IPS-18a (cell line): ENCODE measurements around the gene ASB1.

Experiments used
- H3K27ac ChIP-seq: one replicate; pipeline ENCODE4 v1.5.1; 2013; ENCODE audit warnings: low read length
- H3K27me3 ChIP-seq: one replicate; pipeline ENCODE4 v1.6.1; 2013; ENCODE audit warnings: mild to moderate bottlenecking, low read length; ENCODE audit not compliant: control insufficient read depth, insufficient read depth
- H3K36me3 ChIP-seq: one replicate; pipeline ENCODE4 v1.6.1; 2013; ENCODE audit warnings: low read depth, low read length; ENCODE audit not compliant: control insufficient read depth
- H3K4me1 ChIP-seq: one replicate; pipeline ENCODE4 v1.6.1; 2013; ENCODE audit warnings: low read depth, low read length; ENCODE audit not compliant: control insufficient read depth
- H3K4me3 ChIP-seq: one replicate; pipeline ENCODE4 v1.5.1; 2013; ENCODE audit warnings: low read length
- H3K9ac ChIP-seq: one replicate; pipeline ENCODE4 v1.6.1; 2013; ENCODE audit warnings: mild to moderate bottlenecking, low read length, moderate library complexity
- H3K9me3 ChIP-seq: one replicate; pipeline ENCODE4 v1.6.1; 2013; ENCODE audit warnings: low read depth, low read length; ENCODE audit not compliant: control insufficient read depth

Gene ASB1

GRCh38 chr2:238456449-238456848, 29.7 kb downstream of the ASB1 start:
- Histone ChIP-seq H3K27ac (no peak overlapping the region), H3K4me3 (no peak overlapping the region), H3K4me1 (no peaks in the 10 kb centered on the region), H3K9me3 (no peaks in the 10 kb centered on the region), H3K9ac (no peak overlapping the region), H3K36me3 (peaks cover 12% of the 10 kb centered on the region), H3K27me3 (no peaks in the 10 kb centered on the region)

GRCh38 chr2:238456970-238457926, 30.5 kb downstream of the ASB1 start:
- Histone ChIP-seq H3K9me3 (no peaks in the 10 kb centered on the region), H3K36me3 (peaks cover 4% of the 10 kb centered on the region), H3K9ac (no peak overlapping the region), H3K4me3 (no peak overlapping the region), H3K4me1 (no peaks in the 10 kb centered on the region), H3K27me3 (no peaks in the 10 kb centered on the region), H3K27ac (no peak overlapping the region)

DNA sequence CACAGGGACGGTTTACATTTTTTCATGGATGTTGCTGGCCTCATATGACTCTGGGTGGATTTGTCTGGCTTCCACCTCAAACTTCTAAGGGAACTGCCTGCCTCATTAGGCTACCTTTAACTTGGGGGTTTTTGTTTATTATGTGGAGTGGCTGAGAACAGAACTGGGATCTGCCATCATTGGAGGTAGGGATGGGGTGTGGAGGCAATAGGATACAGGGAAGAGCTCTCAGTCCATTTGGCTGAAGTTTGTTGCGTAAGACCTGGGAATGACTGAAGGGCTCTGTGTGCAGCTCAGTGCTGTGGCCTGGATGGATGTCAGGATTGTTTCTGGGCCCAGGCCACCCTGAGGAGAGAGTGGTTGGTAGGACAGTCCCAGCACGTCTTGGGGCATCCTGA, 31.2 kb downstream of the ASB1 start:
- Histone ChIP-seq H3K27me3 (no peaks in the 10 kb centered on the region), H3K36me3 (no peaks in the 10 kb centered on the region), H3K9me3 (no peaks in the 10 kb centered on the region), H3K9ac (no peak overlapping the region), H3K4me1 (no peaks in the 10 kb centered on the region), H3K4me3 (no peak overlapping the region), H3K27ac (no peak overlapping the region)

DNA sequence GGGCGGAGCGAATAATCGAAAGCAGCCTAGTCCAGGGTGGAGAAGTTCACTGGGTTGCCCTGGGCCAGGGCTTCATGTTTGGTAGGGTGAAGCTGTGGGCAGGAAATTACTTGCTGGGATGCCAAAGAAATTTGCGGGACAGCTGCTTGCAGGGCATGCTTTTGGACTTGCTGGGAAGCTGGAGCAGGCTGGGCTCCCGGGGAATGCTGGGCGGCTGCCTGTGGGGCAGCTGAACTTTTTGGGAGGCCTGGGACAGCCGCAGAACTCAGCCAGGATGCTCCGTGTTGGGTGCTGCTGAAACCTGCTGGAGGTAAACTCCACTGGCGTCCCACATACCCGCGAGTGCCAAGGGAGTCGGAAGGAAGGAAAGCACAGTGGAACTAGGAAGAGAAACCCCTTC, 31.9 kb downstream of the ASB1 start:
- Histone ChIP-seq H3K9me3 (no peaks in the 10 kb centered on the region), H3K9ac (no peak overlapping the region), H3K4me3 (no peak overlapping the region), H3K27ac (no peak overlapping the region), H3K27me3 (no peaks in the 10 kb centered on the region), H3K36me3 (no peaks in the 10 kb centered on the region), H3K4me1 (no peaks in the 10 kb centered on the region)

DNA sequence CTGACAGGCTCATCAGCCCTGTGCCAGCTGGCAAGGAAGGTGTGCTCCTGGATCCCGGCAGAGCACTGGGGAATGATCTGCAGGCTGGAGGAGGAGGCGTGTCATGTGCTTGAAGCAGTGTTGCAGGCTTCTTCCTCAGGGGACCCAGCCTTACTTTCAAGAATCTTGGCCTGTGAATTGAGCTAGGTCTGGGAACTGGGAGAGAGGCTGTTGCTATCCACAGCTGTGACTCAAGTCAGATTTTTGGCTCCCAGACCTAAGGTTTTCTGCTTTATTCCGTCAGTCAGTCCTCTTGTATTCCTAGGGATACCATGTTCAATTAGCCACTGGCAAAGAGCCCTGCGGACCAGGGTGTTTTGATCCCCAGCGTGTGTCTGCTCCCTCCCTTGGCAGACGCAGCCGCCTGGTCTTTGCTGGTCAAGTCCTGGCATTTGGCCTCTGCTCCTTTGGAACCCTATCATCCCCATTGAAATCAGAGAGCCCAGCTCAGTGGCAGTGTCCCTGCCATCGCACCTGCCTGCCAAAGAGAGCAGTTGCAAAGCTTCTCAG, 32.4 kb downstream of the ASB1 start:
- Histone ChIP-seq H3K4me3 (no peak overlapping the region), H3K27me3 (no peaks in the 10 kb centered on the region), H3K9me3 (no peaks in the 10 kb centered on the region), H3K36me3 (no peaks in the 10 kb centered on the region), H3K4me1 (no peaks in the 10 kb centered on the region), H3K9ac (no peak overlapping the region), H3K27ac (no peak overlapping the region)

GRCh38 chr2:238461051-238461450, 34.3 kb downstream of the ASB1 start:
- no peaks in the 10 kb centered on the region for H3K9me3 ChIP-seq
- no peaks in the 10 kb centered on the region for H3K4me1 ChIP-seq
- no peak overlapping the region for H3K4me3 ChIP-seq
- no peak overlapping the region for H3K9ac ChIP-seq
- no peak overlapping the region for H3K27ac ChIP-seq
- H3K27me3 ChIP-seq: no peaks in the 10 kb centered on the region
- no peaks in the 10 kb centered on the region for H3K36me3 ChIP-seq

DNA sequence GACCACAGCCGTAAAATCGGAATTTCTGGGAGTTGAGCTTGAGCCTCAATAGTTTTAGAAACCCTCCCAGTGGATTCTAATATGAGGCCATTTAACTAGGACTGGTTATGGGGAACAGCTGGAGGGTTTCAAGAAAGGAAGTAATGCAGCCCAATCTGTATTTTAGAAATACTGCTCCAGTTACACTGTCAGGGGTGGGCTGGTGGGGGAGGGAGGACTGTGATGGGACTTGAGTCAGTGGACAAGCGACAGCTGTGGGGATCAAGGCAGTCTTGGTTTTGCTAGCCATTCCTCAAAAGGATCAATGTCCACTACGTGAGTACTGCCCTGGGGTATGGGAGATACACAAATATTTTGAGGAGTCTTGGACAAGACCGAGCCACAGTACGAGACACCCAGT, 34.8 kb downstream of the ASB1 start:
- H3K4me1 ChIP-seq: no peaks in the 10 kb centered on the region
- no peak overlapping the region for H3K4me3 ChIP-seq
- H3K36me3 ChIP-seq: no peaks in the 10 kb centered on the region
- H3K27me3 ChIP-seq: no peaks in the 10 kb centered on the region
- no peak overlapping the region for H3K27ac ChIP-seq
- no peak overlapping the region for H3K9ac ChIP-seq
- no peaks in the 10 kb centered on the region for H3K9me3 ChIP-seq

DNA sequence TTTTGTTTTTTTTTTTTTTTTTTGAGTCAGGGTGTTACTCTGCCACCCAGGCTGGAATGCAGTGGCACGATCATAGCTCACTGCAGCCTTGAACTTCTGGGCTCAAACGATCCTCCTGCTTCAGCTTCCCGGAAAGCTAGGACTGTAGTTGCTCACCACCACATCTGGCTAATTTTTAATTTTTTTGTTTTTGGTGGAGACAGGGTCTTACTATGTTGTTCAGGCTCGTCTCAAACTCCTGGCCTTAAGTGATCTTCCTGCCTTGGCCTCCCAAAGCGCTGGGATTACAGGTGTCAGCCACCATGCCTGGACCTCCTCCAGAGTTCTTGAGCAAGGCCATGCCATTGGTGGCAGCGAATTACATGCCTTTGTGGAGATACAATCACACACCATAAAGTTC, 35.2 kb downstream of the ASB1 start:
- Histone ChIP-seq H3K9ac (no peak overlapping the region), H3K4me3 (no peak overlapping the region), H3K9me3 (no peaks in the 10 kb centered on the region)

GRCh38 chr2:238462782-238463396, 36.2 kb downstream of the ASB1 start:
- Histone ChIP-seq H3K27me3 (no peaks in the 10 kb centered on the region), H3K4me3 (no peak overlapping the region), H3K27ac (no peak overlapping the region), H3K9me3 (no peaks in the 10 kb centered on the region), H3K4me1 (no peaks in the 10 kb centered on the region), H3K36me3 (no peaks in the 10 kb centered on the region), H3K9ac (no peak overlapping the region)

More for the DNA sequence above, 35.2 kb downstream of the ASB1 start:
- Histone ChIP-seq H3K4me1 (no peaks in the 10 kb centered on the region), H3K27ac (no peak overlapping the region), H3K27me3 (no peaks in the 10 kb centered on the region), H3K36me3 (no peaks in the 10 kb centered on the region)

GRCh38 chr2:238464389-238464788, 37.7 kb downstream of the ASB1 start:
- no peaks in the 10 kb centered on the region for H3K27me3 ChIP-seq
- H3K36me3 ChIP-seq: no peaks in the 10 kb centered on the region
- H3K27ac ChIP-seq: no peak overlapping the region
- no peaks in the 10 kb centered on the region for H3K9me3 ChIP-seq
- H3K4me1 ChIP-seq: no peaks in the 10 kb centered on the region
- no peak overlapping the region for H3K9ac ChIP-seq
- H3K4me3 ChIP-seq: no peak overlapping the region

GRCh38 chr2:238465487-238466242, 38.9 kb downstream of the ASB1 start:
- Histone ChIP-seq H3K9me3 (no peaks in the 10 kb centered on the region), H3K4me1 (no peaks in the 10 kb centered on the region), H3K27me3 (no peaks in the 10 kb centered on the region)

More at GRCh38 chr2:238465487-238466242, 38.9 kb downstream of the ASB1 start:
- no peak overlapping the region for H3K9ac ChIP-seq
- H3K27ac ChIP-seq: no peak overlapping the region
- no peaks in the 10 kb centered on the region for H3K36me3 ChIP-seq
- H3K4me3 ChIP-seq: no peak overlapping the region
